H1 (cell line): Measurements from ENCODE around the gene GTPBP10. TPM values are rescaled to one million over a fixed set of nuclear protein-coding genes. Genes with fewer than 3 reads are reported as not detected.

Source experiments
- CTCF ChIA-PET: fragments of 300-600 bp; sonication (Branson Sonifier 250); formaldehyde crosslinking; loops from one replicate; lab custom pipeline; 2021; ENCODE audit not compliant: partially characterized antibody; lab: Charles Lee
- POLR2A ChIA-PET: fragments of 300-600 bp; sonication (Branson Sonifier 250); formaldehyde crosslinking; loops from one replicate; lab custom pipeline; 2021; ENCODE audit warnings: inconsistent platforms; ENCODE audit not compliant: partially characterized antibody; lab: Charles Lee
- DNase-seq, 2 experiments: peaks; one replicate each; pipeline versions ENCODE4 v3.0.0 to v3.0.0-alpha.2; 2010 to 2022; ENCODE audit warnings: low spot score in 2 of 2, low read depth in 1 of 2, mixed read lengths in 1 of 2
- FAIRE-seq: peaks from 2 replicates; lab custom pipeline; 2011; peaks lifted over from hg19 to GRCh38; lab: Jason Lieb, UNC
- H2AFZ ChIP-seq: 2 replicates; pipeline ENCODE4 v1.8.1; 2012; ENCODE audit warnings: low read length, inconsistent platforms
- H2AK5ac ChIP-seq: 2 replicates; pipeline ENCODE4 v1.6.1; 2013; ENCODE audit warnings: low read depth, low read length
- H2BK120ac ChIP-seq: replicated peaks from 2 replicates; pipeline ENCODE3; 2013; ENCODE audit warnings: low read depth, low read length, inconsistent platforms
- H2BK12ac ChIP-seq: 2 replicates; pipeline ENCODE4 v1.6.1; 2013; ENCODE audit warnings: low read depth, low read length
- H2BK15ac ChIP-seq: 2 replicates; pipeline ENCODE4 v1.6.1; 2013; ENCODE audit warnings: low read length
- H2BK20ac ChIP-seq: 2 replicates; pipeline ENCODE4 v1.6.1; 2013; ENCODE audit warnings: low read length
- H2BK5ac ChIP-seq: 2 replicates; pipeline ENCODE4 v1.6.1; 2013; ENCODE audit warnings: low read depth, low read length
- H3K14ac ChIP-seq: 2 replicates; pipeline ENCODE4 v1.6.1; 2013; ENCODE audit warnings: inconsistent platforms; ENCODE audit not compliant: insufficient read length
- H3K18ac ChIP-seq: 2 replicates; pipeline ENCODE4 v1.6.1; 2013; ENCODE audit warnings: low read length; ENCODE audit errors: extremely low read depth
- H3K23ac ChIP-seq: 2 replicates; pipeline ENCODE4 v1.6.1; 2013; ENCODE audit warnings: inconsistent platforms; ENCODE audit not compliant: insufficient read length
- H3K23me2 ChIP-seq: 2 replicates; pipeline ENCODE4 v1.6.1; 2013; ENCODE audit warnings: low read depth, low read length
- H3K27ac ChIP-seq: 2 replicates; pipeline ENCODE4 v1.6.1; 2011; ENCODE audit warnings: low read depth, low read length, inconsistent platforms
- H3K27me3 ChIP-seq, 4 experiments: replicated peaks in 1 of 4; 1 replicate in 1 of 4; 2 replicates in 3 of 4; pipeline versions ENCODE4 v1.6.1 to v1.8.1; 2011 to 2013; ENCODE audit warnings: low read length in 3 of 4, mild to moderate bottlenecking in 3 of 4, inconsistent platforms in 2 of 4, mixed read lengths in 2 of 4, moderate library complexity in 1 of 4; ENCODE audit not compliant: control insufficient read depth in 3 of 4, insufficient read depth in 3 of 4; ENCODE audit errors: extremely low read depth in 1 of 4
- H3K36me3 ChIP-seq, 4 experiments: 2 replicates each; pipeline versions ENCODE4 v1.6.1 to v1.8.1; 2011 to 2013; ENCODE audit warnings: mild to moderate bottlenecking in 4 of 4, low read length in 3 of 4, moderate library complexity in 2 of 4, control low read depth in 1 of 4, inconsistent platforms in 1 of 4; ENCODE audit not compliant: insufficient read depth in 4 of 4, control insufficient read depth in 2 of 4
- H3K4ac ChIP-seq: replicated peaks from 2 replicates; pipeline ENCODE3; 2013; ENCODE audit warnings: low read length, low read depth, mixed read lengths, inconsistent platforms; ENCODE audit not compliant: insufficient read length
- H3K4me1 ChIP-seq, 4 experiments: replicated peaks in 1 of 4; 1 replicate in 1 of 4; 2 replicates in 3 of 4; pipeline versions ENCODE4 v1.6.1 to v1.8.1; 2011 to 2013; ENCODE audit warnings: low read length in 3 of 4, inconsistent platforms in 2 of 4, mixed read lengths in 1 of 4; ENCODE audit not compliant: insufficient read depth in 4 of 4, control insufficient read depth in 3 of 4
- H3K4me2 ChIP-seq, 2 experiments: 2 replicates each; pipeline versions ENCODE4 v1.6.1 to v1.8.1; 2011 to 2013; ENCODE audit warnings: low read depth in 2 of 2, low read length in 2 of 2, control low read depth in 1 of 2, inconsistent platforms in 1 of 2, mild to moderate bottlenecking in 1 of 2; ENCODE audit not compliant: insufficient read depth in 1 of 2
- H3K4me3 ChIP-seq, 4 experiments: fragments of 200-600, 300-600 bp in 1 of 4; sonication (generic), shearing (Covaris generic), sonication (Bioruptor Twin) in 1 of 4; 2 replicates each; pipeline versions ENCODE4 v1.5.1 to v1.8.1; 2011 to 2016; ENCODE audit warnings: low read length in 4 of 4, low read depth in 3 of 4, control low read depth in 2 of 4, inconsistent platforms in 2 of 4, mild to moderate bottlenecking in 2 of 4, mixed read lengths in 1 of 4, moderate library complexity in 1 of 4; ENCODE audit not compliant: insufficient read depth in 2 of 4; ENCODE audit errors: extremely low read depth in 1 of 4
- H3K56ac ChIP-seq: replicated peaks from 2 replicates; pipeline ENCODE3; 2013; ENCODE audit warnings: low read depth, mild to moderate bottlenecking, mixed read lengths, low read length, inconsistent platforms; ENCODE audit not compliant: insufficient read length
- H3K79me1 ChIP-seq: 2 replicates; pipeline ENCODE4 v1.6.1; 2013; ENCODE audit warnings: low read depth, low read length, control low read depth
- H3K79me2 ChIP-seq, 2 experiments: 2 replicates each; pipeline versions ENCODE4 v1.6.1 to v1.8.1; 2012 to 2013; ENCODE audit warnings: low read length in 2 of 2, mild to moderate bottlenecking in 2 of 2, inconsistent platforms in 1 of 2; ENCODE audit not compliant: insufficient read depth in 2 of 2, control insufficient read depth in 1 of 2
- H3K9ac ChIP-seq, 4 experiments: replicated peaks in 1 of 4; 1 replicate in 1 of 4; 2 replicates in 3 of 4; pipeline versions ENCODE4 v1.6.1 to v1.8.1; 2011 to 2013; ENCODE audit warnings: low read depth in 3 of 4, low read length in 3 of 4, control low read depth in 2 of 4, mild to moderate bottlenecking in 2 of 4, moderate library complexity in 2 of 4, inconsistent platforms in 1 of 4; ENCODE audit errors: extremely low read depth in 1 of 4
- H3K9me3 ChIP-seq, 2 experiments: 2 replicates each; pipeline versions ENCODE4 v1.6.1 to v1.8.1; 2012 to 2013; ENCODE audit warnings: mild to moderate bottlenecking in 2 of 2, moderate library complexity in 2 of 2, control low read depth in 1 of 2, inconsistent platforms in 1 of 2, low read depth in 1 of 2, low read length in 1 of 2, mixed read lengths in 1 of 2; ENCODE audit not compliant: insufficient read depth in 2 of 2
- H4K20me1 ChIP-seq, 2 experiments: replicated peaks in 1 of 2; 2 replicates each; pipeline versions ENCODE3 to v1.8.1; 2011 to 2013; ENCODE audit warnings: inconsistent platforms in 2 of 2, low read length in 2 of 2, mild to moderate bottlenecking in 1 of 2; ENCODE audit not compliant: insufficient read depth in 2 of 2, control insufficient read depth in 1 of 2
- H4K5ac ChIP-seq: 2 replicates; pipeline ENCODE4 v1.6.1; 2013; ENCODE audit warnings: low read length, low read depth, mixed read lengths, inconsistent platforms; ENCODE audit not compliant: insufficient read length
- H4K8ac ChIP-seq: 2 replicates; pipeline ENCODE4 v1.8.0; 2013; ENCODE audit warnings: mild to moderate bottlenecking, moderate library complexity, low read length, inconsistent platforms; ENCODE audit not compliant: insufficient read depth; ENCODE audit errors: extremely low read depth
- H4K91ac ChIP-seq: replicated peaks from 2 replicates; pipeline ENCODE3; 2013; ENCODE audit warnings: low read length, mixed read lengths, inconsistent platforms; ENCODE audit not compliant: insufficient read length
- HDAC2 ChIP-seq, 2 experiments: fragments of 300-600 bp in 1 of 2; sonication (generic) in 1 of 2; IDR thresholded peaks; 2 replicates each; pipeline ENCODE4 v1.6.1; 2011 to 2012; ENCODE audit warnings: low read depth in 2 of 2, low read length in 2 of 2, mild to moderate bottlenecking in 2 of 2, moderate library complexity in 2 of 2, borderline replicate concordance in 1 of 2, inconsistent platforms in 1 of 2
- HDAC6 ChIP-seq: IDR thresholded peaks from one replicate; pipeline ENCODE4 v1.7.1; 2012; ENCODE audit warnings: low read depth, mild to moderate bottlenecking, inconsistent platforms, low read length, moderate library complexity
- KDM1A ChIP-seq: fragments of 200-600, 300-600 bp; sonication (generic); IDR thresholded peaks from 2 replicates; pipeline ENCODE4 v1.7.1; 2016; ENCODE audit warnings: mild to moderate bottlenecking, low read length, borderline replicate concordance
- TCF12 ChIP-seq: IDR thresholded peaks from 2 replicates; pipeline ENCODE4 v1.6.1; 2011; ENCODE audit warnings: low read depth, mild to moderate bottlenecking, low read length
- WGBS, 2 experiments: shearing (Covaris generic) in 1 of 2; methylation state at CpG; one replicate each; pipeline versions ENCODE4 v1.1.6 to v1.1.7; 2013 to 2015; ENCODE audit warnings: low lambda C conversion rate in 2 of 2, mixed read lengths in 2 of 2, inconsistent platforms in 1 of 2, low coverage in 1 of 2, missing lambda C conversion rate in 1 of 2; ENCODE audit not compliant: insufficient replicate concordance in 2 of 2, insufficient coverage in 1 of 2, insufficient read length in 1 of 2; ENCODE audit errors: extremely low coverage in 1 of 2, missing lambda C conversion rate in 1 of 2; 5-methylcytosine and 5-hydroxymethylcytosine counted together
- polyA plus RNA-seq, 7 experiments: library from polyadenylated mRNA; depleted of rRNA in 3 of 7; stranded (reverse) in 5 of 7; unstranded in 2 of 7; fragments of >200 nt in 5 of 7; fragments of 200-250 nt in 2 of 7; gene quantifications; 1 replicate in 5 of 7; 2 replicates in 1 of 7; 4 replicates in 1 of 7; pipeline versions ENCODE4 v1.2.1 to v1.2.3, GENCODE V29; 2011 to 2013; ENCODE audit warnings: missing spikeins in 2 of 7, mixed read lengths in 2 of 7
- total RNA-seq: library from RNA; stranded (reverse); fragmentation: NEBNext Ultra II Directional; extraction: Animal tissue kit (Norgen Biotek cat#: 25700); gene quantifications from 2 replicates; pipeline ENCODE4 v1.2.1, GENCODE V29; 2021
- TF ChIP-seq, protein P1 (sequence below): IDR thresholded peaks from 2 replicates; pipeline ENCODE4 v1.6.1; 2012; ENCODE audit warnings: inconsistent platforms

The GTPBP10 gene
- total and polyA plus RNA-seq, 2 of the 8 experiments (the other 6 are each of a cell fraction or from before 2014, with no cell fraction given) = 4.4 to 21.2 TPM

DNA sequence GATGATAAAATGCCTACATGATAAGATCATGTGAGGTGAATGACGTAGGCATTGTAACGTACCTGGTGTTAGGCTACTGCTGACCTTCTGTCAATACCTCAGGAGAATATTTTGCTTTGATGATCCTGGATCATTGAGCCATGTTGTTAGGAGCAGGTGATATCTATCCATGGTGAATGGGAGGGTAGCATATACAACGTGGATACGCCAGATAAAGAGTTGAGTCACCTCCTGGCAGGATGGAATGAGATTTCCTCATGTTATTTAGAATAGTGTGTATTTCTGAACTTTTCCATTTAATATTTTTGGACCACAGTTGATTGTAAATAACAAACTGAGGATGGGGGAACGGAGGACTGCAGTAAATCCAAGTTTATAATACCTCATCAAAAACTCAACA, 45.0 kb downstream of the GTPBP10 start:
- Histone ChIP-seq H3K9ac (no peak overlapping the region), H2BK12ac (no peak overlapping the region), H2BK120ac (no peak overlapping the region), H2BK20ac (no peak overlapping the region), H3K56ac (no peak overlapping the region), H4K91ac (no peak overlapping the region), H2BK5ac (no peak overlapping the region), H3K18ac (no peak overlapping the region), H3K79me2 (no peaks in the 10 kb centered on the region), H3K4me3 (no peak overlapping the region), H2AFZ (no peak overlapping the region), H3K36me3 (no peaks in the 10 kb centered on the region), H3K27me3 (no peaks in the 10 kb centered on the region), H3K23ac (no peak overlapping the region), H3K14ac (no peak overlapping the region), H3K4me2 (no peak overlapping the region), H3K23me2 (no peaks in the 10 kb centered on the region; the same call in 1 of the 2 replicates), H3K9me3 (no peaks in the 10 kb centered on the region; a peak in 1 of 4 replicates), H3K79me1 (no peaks in the 10 kb centered on the region), H4K8ac (no peak overlapping the region), H3K4me1 (no peaks in the 10 kb centered on the region), H4K5ac (no peak overlapping the region), H3K27ac (no peak overlapping the region), H3K4ac (no peak overlapping the region), H2AK5ac (no peak overlapping the region), H2BK15ac (no peak overlapping the region), H4K20me1 (no peaks in the 10 kb centered on the region)
- ChIA-PET CTCF (interaction anchor here (0.6 kb wide), 1 partner anchor 19 kb away, joined by 3 read pairs; no protein-coding TSS in a partner anchor), POLR2A (no interaction called here)
- 91% methylated on average over 5 of the region's 5 CpGs; no CpG with 5 or more reads in 1 of the 2 experiments for WGBS, 2 experiments
- TF ChIP-seq TCF12 (no peak), HDAC2 (IDR thresholded peaks at IDR 0.05; ENCODE audit: borderline replicate concordance in 1 of 2, low read depth in 2 of 2, low read length in 2 of 2) (no peak), HDAC6 (no peak), KDM1A (no peak)
- TF ChIP-seq, protein P1, sequence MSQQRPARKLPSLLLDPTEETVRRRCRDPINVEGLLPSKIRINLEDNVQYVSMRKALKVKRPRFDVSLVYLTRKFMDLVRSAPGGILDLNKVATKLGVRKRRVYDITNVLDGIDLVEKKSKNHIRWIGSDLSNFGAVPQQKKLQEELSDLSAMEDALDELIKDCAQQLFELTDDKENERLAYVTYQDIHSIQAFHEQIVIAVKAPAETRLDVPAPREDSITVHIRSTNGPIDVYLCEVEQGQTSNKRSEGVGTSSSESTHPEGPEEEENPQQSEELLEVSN = no peak
- no peak for DNase-seq
- FAIRE-seq = no peak
